ENCODE data around the gene WDFY2.

WDFY2 gene

DNA sequence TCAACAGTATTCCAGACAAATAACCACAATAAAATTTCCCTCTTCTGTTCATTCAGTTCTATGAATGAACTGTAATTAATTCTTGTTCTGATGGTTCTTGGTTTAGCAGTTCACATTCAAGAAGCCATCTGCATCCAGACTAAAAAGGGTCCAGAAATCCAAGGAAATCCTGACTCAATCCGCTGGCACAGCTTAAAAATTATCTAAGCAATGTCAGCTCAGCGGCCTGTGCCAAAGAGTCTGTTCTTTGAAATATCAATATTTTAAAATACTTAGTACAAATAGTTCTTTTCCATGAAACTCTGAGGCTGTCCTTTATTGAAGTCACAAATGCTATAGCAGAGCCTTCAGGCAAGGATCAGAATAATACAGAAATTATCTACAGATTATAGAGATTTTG, 162.5 kb downstream of the WDFY2 start:
- no peak for DNase-seq

DNA sequence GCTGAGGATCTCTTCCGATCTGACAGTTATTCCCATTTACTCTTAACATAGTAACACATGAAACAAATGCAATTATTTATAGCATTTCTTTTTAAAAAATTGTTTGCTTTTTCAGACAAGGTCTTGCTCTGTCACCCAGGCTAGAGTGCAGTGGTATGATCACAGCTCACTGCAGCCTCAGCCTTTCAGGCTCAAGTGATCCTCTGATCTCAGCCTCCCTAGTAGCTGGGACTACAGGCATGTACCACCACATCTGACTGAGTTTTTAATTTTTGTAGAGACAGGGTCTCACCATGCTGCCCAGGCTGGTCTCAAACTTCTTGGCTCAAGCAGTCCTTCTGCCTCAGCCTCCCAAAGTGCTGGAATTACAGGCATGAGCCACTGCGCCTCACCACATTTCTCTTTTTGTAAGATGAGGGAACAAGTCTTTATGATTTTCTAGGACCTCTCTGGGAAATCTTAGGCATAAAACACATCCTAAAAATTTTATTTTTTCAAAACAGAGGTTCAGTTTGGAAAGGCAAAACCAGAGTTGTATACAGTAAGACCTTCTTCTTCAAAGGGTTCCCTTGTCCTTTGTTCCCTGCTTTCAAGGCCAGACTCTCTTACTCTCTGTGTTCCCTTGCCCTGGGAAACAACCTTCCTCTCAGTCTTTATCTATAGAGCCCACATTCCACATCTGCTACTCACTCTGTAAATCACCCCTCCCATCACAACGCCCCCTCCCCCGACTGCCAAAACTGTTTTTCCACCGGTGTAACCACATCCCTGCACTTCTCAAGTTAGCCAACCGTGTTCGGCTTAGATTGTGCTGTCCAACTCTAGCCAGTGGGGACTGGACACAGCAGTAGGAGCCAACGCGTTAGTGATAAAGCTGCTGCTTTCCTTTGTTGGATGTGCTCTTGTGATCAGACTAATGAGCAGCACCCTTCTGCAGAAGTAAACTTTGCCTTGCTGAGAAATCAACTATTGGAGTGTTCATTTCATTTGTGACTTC, 163.5 kb downstream of the WDFY2 start:
- DNase-seq: no peak

DNA sequence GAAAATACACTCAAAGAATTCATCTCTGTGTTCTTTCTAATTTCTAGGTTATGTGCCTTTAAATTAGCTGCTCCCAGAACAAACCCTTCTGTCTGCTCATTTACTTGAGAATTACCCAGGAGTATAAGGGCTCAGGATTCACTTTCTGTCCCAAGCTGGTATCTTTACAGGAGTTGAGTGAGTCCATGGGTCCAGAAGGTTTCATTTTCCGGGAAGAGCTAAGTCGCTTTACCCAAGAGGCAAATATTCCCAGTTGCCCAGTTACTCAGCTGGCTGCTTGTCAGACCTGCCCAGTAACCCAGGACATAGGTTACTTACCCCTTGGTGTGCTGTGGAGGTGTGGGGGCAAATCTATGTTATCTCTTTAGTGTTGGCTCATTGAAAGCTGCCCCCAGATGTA, 172.4 kb downstream of the WDFY2 start:
- DNase-seq: no peak

DNA sequence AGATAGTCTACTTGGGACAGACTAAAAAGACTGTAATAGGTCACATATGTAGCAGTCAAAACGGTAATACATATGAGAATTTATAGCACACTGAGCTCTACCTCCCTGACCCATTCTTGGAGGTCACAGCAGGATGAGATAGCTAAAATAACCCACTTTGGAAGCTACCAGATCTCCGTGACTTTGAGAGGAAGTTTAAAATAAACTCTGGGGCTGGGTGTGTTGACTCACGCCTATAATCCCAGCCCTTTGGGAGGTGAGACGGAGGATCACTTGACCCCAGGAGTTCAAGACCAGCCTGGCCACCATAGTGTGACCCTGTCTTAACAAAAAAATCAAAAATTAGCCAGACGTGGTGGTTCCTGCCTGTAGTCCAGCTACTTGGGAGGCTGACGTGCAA, 174.4 kb downstream of the WDFY2 start:
- DNase-seq: no peak

DNA sequence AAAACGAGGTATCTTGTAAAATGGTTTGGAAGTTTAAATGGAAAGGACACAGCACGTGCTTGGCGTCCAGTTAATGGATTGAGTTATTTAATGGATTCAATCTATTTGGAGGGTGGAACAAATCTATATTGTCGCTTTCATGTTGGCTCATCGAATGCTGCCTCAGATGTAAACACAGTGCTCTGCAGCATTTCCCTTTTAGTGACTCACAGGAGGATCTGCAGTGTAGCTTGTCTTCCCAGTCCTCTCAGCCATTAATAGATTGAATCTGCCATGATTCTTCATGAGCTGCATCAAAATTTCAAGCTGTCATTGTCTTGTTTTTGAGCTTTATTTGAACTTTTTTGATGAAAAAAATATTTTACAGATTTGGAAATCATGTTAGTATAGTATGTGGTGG, 175.0 kb downstream of the WDFY2 start:
- DNase-seq: no peak

DNA sequence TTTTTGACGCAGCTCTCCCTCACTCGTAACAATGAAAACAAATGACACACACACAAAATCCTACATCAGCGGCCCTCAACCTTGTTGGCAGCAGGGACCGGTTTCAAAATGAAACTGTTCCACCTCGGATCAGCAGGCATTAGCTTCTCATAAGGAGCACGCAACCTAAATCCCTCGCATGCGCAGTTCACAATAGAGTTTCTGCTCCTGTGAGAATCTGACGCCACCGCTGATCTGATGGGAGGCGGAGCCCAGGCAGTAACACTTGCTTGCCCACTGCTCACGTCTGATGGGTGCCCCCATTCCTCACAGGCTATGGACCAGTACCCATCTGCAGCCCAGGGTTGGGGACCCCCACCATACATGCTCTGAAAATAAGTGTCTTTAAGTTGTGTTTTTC, 176.3 kb downstream of the WDFY2 start:
- DNase-seq: peak; percentile 49 to 70

DNA sequence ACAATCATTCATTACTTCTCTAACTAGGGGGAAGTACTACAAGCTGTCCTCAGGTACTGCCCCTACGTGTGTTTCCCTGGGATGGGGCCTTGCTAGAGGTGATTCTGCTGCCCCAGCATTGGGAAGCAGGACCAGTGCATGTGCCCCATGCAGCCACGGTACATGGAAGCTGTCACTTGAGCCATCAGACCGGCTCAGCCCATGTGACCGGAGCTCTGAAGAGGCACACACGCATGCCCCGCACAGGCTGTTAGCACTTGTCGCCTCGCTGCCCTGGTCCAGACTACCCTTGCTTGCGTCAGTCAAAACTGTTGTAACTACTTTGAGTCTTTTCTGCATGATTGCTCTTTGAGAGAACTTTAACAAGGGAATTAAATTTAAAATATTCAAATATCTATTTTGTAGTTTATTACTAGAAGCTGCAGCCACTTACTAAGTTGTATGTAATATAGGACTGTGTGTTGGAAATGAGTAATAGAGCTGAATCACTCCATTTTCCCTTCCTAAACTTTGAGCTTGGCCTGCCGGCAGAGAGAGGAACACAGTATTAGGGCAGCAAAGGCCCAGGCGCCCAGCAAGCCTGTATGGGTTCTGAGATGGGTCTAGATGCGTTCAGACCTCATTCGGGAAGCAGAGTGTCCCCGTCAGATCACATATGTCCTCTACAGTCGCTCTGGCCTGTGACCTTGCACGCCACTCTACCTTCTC, 177.5 kb downstream of the WDFY2 start:
- peak; percentile 35 to 44 for DNase-seq

DNA sequence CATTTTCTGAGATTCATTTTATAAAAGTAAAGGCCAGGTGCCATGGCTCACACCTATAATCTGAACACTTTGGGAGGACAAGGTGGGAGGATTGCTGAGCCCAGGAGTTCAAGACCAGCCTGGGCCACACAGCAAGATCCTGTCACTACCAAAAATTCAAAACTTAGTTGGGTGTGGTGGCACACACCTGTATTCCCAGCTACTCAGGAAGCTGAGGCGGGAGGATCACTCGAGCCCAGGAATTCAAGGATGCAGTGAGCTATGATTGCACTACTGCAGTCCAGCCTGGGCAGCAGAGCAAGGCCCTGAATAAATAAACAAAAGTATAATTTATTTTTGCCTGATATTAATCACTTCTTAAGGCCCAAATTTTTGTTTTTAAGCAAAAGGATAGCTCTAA, 179.2 kb downstream of the WDFY2 start:
- no peak for DNase-seq

DNA sequence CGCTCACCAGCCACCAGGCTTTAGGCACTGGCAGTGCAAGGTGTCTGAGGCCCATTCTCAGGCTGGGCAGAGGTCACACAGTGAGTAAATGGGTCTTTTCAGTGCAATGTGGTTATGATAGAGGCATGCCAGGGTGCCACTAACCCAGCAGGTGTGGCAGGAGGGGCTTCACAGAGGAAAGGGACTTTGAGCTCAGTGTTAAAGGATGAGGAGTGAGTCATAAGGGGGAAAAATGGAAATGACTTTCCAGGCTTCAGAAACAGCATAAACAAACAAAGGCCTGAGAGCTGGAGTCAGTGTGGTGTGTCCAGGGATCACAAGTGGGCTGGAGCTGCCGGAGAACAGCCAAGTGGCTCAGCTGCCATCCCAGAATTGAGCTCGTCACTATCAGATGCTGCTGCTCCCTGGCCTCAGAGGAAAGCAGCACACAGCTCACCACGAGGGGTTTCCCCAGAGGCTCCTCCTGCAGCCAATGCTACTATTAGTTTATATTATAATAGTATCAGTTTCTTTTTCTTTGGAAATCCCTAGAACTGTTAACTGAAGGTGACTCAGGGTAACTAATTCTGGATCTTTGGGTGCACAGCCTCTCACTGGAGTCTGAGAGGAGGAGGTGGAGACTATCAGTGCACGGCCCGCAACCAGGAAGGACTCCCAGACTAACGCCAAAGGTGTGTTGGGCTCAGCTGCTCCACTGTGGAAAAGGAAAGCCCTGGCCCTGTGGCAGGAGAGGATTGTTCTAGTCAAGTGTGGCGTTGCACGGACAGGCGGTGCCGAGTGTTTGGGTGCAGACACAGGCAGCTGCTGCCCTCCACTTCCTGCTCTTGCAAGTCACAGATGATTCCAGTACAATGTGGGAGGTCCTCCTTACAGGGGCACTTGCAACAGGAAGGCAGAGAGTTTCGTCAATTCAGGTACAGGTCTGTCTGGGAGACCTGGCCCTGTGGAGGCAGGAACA, 180.2 kb downstream of the WDFY2 start:
- DNase-seq: peak; percentile 60 to 64

DNA sequence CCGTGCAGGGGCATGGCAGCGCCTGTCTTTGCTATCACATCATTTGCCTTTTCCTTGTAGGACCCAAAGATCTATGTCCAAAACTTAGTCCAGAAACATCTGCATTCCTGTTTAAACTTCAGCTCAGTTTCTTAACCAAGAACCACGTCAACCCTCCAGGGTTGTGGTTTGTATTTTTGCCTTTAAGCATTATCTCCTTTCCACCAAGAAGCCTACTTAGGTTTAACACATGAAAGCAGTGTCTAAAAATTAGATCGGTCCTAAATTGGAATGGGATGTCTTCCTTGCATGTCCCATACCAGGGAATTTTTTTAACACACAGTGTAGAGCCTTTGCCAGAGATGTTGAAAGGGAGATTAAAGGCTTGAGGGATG, 180.9 kb downstream of the WDFY2 start:
- DNase-seq: no peak

DNA sequence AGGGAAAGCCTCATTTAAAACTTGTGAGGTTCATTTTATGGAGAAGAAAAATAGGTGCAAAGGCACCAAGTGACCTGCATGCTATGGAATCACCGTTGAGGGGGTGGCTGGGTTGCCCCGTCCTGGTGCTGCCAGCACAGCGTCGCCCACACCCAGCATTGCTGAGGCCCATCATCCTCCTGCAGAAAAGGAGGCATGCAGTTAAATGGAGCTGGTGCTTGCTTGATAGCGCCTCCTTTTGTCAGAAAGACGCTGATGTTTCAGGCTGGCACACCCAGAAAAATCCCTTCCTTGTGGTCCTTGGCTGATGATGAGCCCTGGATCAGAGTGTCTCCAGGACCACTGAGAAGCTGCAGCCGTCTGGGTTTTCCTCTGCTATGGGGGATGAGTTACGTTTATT, 182.8 kb downstream of the WDFY2 start:
- DNase-seq: no peak

DNA sequence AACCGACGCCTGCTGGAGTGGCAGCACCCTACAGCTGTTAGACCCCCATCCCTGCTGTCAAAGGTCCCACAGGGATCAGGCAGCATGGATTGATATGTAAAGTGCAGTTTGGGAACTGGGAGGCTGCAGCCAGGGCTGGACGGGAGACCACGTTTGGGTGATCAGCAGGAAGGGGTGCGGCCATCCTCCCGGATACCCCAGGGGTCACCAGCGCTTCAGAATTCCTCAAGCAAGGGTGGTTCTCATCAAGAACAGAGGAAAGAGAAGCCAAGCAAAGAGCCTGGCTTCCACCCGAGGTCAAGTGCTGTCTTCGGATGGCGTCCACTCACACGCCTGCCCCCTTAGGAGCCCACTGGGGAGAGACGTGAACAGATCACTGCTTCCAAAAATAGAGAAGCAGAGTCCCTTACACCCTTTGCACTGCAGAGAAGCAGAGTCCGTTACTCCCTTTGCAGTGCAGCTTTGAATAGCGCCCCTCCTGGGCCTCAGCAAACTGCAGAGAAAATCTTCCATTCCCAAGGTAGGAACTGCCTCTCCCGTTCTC, 184.2 kb downstream of the WDFY2 start:
- DNase-seq: no peak

DNA sequence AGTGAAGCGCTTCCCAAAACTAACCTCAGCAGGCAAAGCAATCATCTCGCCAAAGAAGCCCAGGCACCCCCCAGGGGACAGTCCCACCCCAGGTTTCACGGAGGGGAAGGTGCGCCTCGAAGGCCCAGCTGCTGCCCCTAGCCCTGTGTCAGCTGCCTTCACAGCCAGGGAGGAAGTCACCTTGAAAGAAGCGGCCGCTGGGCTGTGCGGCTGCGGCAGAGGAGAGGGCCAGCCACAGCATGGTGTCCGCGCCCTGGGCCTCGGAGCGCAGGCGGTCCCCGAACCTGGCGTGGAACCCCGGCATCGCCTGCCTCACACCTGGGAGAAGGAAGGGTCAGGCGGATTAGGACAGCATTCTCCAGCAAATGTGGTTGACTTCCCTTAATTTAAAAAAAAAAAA, 184.7 kb downstream of the WDFY2 start:
- no peak for DNase-seq

DNA sequence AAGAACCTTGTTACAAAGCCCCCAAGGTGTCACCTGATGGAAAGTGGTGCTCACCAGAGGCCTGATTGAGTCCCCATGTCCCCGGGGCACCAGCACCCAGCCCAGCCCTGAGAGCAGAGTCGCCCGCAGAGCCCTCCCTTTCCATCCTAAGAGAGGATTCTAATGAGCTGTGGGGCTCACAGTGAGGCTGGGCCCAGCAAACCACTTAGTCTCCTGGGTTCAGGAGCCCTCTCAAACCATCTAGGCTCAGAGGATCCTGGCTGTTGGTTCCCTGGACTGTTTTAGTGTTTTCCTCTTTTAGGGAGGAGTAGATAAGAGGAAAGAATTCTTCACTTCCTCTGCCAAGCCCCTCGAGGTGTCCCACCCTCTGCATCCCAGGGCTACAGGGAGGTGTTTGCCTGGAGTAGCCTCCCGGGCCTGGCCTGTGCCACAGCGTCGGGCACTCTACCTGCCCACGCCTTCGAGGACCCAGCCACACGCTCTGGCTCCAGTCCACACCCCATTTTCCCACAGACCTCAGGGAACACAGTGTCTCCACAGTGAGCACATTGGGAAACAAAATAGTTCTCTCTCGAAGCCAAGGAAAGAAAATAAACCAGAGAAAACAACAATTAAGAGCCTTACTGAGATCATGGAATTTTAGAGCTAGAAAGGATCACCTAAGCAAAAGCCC, 185.3 kb downstream of the WDFY2 start:
- DNase-seq: no peak

DNA sequence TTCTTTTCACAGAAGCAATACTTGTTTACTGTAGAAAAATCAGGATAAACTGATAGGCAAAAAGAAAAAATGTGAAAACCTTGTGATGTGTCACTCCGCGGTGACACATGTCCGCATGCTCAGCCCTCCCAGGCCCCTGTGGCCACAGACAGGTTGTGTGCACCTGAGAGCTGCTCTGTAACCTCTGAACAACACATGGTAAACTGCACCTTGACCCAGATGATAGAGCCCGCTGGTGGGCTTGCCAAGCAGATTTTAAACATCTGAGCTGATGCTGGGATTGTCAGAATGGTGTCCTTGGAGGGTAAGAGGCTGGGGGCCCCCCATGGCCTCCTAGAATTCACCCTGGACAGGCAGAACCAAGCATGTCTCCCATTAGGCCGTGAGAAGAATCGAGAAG, 185.9 kb downstream of the WDFY2 start:
- DNase-seq: no peak

DNA sequence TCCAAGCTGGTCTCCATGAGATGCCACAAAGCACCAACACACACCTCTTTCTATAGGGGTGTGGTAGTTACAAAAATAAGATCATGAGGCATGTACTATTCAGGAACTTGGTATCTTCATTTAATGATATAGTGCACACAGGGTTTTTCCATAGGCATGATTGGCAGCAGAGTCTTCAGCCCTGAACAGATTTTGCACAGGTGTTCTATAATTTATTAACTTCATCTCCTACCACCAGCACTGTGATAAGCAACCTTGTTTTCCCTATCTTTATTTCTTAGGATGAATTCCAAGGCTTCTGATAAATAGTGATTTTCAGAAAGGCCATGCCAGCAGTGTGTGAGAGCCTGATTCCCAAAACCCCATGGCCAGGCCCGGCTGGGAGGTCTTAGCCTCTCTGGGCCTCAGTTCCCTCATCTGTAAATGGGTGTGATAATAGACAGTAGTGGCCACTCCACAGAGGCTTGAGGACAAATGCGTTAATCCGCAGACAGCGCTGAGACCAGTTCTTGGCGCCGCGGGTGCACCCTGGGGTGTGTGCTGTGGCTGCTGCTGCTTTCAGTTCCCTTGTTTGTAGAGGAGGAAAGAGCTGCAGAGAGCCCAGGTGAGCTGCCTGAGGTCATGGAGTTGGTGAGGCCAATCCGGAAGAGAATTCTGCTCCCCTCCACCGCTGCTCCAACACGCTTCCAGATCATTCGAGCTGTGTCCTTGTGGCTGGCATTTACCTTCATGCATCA, 186.6 kb downstream of the WDFY2 start:
- DNase-seq: peak in 1 of 2 experiments; percentile 53

DNA sequence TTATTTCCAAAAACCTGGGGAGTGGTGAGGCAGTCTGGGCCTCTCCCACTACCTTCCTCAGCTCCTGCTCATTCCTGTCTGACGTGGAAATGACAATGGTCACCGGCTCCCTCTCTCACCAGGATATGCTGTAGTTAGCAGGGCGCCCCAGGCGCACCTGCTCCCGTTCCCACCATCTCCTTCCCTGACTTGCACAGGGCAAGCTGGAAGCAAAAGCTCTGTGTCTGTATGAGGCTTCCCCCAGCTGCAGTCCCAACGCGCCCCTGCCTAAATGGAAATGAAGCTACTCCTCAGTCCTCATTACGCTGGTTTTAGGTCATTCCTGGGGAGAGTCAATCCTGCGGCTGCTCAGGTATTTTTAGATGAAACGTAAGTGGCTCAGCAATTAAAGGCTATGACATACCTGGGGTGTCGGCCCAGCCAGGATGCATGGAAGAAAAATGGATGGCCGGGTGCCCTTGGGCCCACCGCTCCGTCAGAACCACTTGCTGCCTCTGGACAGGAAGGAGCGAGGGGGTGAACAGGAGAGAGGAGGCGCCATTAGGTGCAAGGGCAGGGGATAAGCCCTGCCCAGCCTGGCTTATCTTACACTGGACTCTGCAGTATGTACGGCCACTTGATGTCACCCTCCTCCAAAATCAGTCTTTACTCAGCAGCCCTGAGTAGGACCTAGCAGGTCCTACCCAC, 187.3 kb downstream of the WDFY2 start:
- peak in 1 of 2 experiments; percentile 53 for DNase-seq

DNA sequence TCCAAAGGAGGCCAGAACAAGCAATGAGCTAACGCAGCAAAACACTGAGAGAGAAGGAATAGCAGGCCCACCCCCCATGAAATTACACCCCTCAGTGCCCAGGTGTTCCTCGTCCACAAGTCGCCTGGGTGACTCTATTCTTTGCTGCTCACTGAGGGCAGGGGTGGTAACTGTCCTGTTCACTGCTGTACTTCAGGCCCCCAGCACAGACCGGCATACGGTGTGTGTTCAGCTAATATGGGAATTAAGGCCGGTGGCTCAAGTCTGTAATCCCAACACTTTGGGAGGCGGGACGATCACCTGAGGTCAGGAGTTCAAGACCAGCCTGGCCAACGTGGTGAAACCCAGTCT, 187.8 kb downstream of the WDFY2 start:
- no peak for DNase-seq

DNA sequence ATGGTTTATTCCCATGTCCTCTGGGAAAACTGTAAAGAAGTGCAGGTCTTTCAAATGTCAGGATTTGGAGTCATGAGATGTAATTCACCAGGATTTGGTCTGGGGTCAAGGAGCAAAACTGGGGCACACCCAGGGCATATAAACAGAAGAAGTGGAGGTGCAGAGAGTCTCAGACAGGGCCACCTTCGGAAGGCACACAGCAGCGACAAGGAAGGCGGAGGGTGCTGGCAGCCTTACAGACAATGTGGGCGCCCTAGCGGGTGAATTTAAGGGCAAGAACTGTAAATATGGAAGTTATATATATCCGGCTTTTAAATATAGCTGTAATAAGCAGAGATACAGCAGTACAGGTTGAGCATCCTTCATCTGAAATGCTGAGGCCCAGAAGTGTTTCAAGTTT, 188.5 kb downstream of the WDFY2 start:
- no peak for DNase-seq

DNA sequence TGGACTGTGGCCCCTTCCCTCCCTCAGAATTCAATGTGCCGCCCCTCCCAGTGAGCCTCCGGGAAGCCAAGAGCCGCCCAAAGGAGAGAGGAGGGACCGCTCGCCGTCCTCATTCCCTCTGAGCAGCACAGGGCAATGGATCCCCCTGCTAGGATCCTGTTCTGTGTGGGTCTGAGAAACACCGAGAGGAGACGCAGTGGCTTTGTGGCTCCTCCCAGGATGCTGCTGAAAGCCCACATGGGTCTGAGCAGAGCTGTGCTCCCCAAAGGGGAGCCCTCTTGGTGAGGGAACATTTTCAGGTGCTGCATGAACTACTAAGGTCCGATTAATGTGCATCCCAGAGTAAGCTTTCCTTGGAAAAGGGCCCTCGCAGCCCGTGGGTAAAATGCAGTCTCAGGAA, 189.3 kb downstream of the WDFY2 start:
- no peak for DNase-seq

DNA sequence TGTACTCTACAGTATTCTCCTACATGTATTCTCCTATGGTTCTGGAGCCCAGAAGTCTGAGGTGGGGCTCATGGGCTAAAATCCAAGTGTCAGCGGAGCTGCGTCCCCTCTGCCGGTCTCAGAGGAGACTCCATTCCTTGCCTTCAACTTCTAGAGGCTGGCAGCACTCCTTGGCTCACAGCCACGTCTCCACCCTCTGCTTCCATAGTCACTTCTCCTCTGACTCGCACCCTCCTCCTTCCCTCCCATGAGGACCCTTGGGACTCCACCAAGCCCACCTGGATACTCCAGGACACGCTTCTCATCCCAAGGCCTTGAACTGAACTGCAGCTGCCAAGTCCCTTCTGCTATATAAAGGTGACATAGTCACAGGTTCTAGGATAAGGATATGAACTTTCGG, 191.9 kb downstream of the WDFY2 start:
- no peak for DNase-seq
